ENCODE measurements around the gene RCAN2. TPM values are rescaled to one million over a fixed set of nuclear protein-coding genes. Genes with fewer than 3 reads are reported as not detected.

RCAN2 gene
- total RNA-seq, 2 donors from 2014 or later, result 3.6 to 7.0 TPM

DNA sequence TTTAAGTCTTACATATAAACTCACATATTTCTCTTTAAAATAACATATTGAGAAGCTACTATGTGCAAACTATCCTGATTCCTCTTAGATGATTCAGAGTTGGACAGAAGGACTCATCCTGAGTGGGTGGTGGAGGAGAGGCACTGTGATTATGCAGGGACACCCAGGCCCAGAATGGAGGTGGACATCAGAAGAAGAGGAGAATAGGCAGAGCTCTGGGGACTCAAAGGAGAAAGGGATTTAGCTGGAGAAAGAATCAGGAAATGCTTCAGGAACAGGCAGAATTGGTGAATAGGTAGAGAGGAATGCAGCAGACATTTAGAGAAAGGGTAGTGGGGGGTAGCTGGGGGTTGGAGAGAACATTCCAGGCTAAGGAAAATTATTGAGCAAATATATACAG lies 17.4 kb downstream of the RCAN2 start:
- no peaks in the 10 kb centered on the region for H3K36me3 ChIP-seq
- no peaks in the 10 kb centered on the region for H3K9me3 ChIP-seq
- H3K27ac ChIP-seq, result no peak overlapping the region
- intact Hi-C loops (cut with DNase I), result no loop called here
- TF ChIP-seq, protein P1, sequence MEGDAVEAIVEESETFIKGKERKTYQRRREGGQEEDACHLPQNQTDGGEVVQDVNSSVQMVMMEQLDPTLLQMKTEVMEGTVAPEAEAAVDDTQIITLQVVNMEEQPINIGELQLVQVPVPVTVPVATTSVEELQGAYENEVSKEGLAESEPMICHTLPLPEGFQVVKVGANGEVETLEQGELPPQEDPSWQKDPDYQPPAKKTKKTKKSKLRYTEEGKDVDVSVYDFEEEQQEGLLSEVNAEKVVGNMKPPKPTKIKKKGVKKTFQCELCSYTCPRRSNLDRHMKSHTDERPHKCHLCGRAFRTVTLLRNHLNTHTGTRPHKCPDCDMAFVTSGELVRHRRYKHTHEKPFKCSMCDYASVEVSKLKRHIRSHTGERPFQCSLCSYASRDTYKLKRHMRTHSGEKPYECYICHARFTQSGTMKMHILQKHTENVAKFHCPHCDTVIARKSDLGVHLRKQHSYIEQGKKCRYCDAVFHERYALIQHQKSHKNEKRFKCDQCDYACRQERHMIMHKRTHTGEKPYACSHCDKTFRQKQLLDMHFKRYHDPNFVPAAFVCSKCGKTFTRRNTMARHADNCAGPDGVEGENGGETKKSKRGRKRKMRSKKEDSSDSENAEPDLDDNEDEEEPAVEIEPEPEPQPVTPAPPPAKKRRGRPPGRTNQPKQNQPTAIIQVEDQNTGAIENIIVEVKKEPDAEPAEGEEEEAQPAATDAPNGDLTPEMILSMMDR (IDR thresholded peaks at IDR 0.05), result no peak
- no peak for DNase-seq
- H3K4me1 ChIP-seq, result no peaks in the 10 kb centered on the region
- no peak overlapping the region for H3K4me3 ChIP-seq
- no peaks in the 10 kb centered on the region for H3K27me3 ChIP-seq
- no peak overlapping the region for H3K9ac ChIP-seq (ENCODE audit: low read depth in 2 of 2, low read length in 2 of 2)

DNA sequence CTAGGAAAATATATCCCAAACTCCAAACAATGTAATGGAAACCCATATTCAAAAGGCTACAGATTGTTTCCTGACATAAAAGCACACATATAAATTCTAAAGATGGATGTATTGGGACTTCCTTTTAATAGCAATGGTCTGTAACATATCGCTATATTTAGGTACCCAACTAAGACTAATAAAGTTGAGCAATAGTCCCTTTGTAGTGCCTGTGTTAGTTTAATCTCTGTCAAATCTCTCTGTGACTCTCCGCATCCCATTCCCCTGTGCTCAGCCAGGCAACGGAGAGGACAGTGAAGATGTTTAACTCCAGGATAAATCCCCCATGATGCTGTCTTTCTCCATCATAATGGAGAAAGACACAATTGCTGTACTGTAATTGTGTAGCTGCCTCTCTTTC lies 19.0 kb downstream of the RCAN2 start:
- Histone ChIP-seq H3K36me3 (no peaks in the 10 kb centered on the region), H3K9ac (ENCODE audit: low read depth in 2 of 2, low read length in 2 of 2) (no peak overlapping the region), H3K4me1 (no peaks in the 10 kb centered on the region), H3K9me3 (no peaks in the 10 kb centered on the region), H3K4me3 (no peak overlapping the region), H3K27ac (no peak overlapping the region), H3K27me3 (no peaks in the 10 kb centered on the region)
- intact Hi-C loops (cut with DNase I), result no loop called here
- no peak for DNase-seq
- TF ChIP-seq, protein P1 (IDR thresholded peaks at IDR 0.05), result no peak

DNA sequence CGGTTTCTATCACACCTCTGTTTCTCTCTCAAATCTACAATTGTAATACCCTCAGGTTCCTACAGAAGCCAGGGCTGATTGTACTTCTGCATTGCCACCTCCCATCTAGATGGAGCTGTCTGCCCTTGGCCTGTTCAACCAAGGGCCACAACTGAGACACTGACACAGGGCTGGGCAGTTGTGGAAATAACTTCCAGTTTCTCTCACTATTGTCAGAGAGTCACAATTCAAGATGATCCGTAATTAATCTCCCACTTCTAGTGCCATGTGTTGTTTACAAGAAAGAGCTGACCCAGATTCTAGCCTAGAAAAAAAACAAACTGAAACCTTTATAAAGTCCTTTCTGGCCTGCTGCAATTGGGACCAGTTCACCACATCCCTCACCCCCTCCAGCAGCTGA lies 22.2 kb downstream of the RCAN2 start:
- TF ChIP-seq, protein P1 (IDR thresholded peaks at IDR 0.05), result no peak
- Histone ChIP-seq H3K4me3 (no peak overlapping the region), H3K27me3 (no peaks in the 10 kb centered on the region), H3K9ac (ENCODE audit: low read depth in 2 of 2, low read length in 2 of 2) (no peak overlapping the region), H3K36me3 (no peaks in the 10 kb centered on the region), H3K27ac (no peak overlapping the region), H3K9me3 (no peaks in the 10 kb centered on the region), H3K4me1 (no peaks in the 10 kb centered on the region)
- intact Hi-C loops (cut with DNase I), result no loop called here
- DNase-seq, result no peak

DNA sequence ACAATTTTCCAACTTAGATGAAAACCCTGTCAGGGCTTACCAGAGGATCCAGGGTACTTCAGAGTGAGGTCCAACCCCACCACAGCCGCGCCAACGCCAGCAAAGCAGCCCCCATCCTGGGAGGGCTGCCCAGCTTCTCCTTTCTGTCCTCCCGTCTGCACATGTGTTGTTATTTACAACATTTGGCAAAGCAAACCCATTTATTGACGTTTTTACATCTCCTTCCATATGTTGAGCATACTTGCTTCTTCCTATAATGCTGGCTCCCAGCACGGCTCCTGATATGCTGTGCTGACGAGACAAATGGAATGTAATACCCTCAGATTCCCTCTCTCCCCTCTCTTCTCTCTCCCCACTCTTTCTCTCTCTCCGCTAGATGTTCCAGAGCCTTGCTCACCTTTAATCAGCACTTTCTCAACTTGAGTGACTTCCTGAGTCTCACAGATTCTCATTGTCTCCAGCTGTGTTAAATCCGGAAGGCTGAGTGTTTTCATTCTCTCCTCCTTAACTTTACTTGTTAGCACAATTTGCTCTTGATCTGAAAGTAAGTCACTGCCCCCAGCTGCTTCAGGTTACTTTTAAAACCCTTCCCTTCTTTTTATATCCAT lies 22.7 kb downstream of the RCAN2 start:
- Histone ChIP-seq H3K36me3 (no peaks in the 10 kb centered on the region), H3K9me3 (no peaks in the 10 kb centered on the region), H3K4me1 (no peaks in the 10 kb centered on the region), H3K27ac (no peak overlapping the region), H3K4me3 (no peak overlapping the region), H3K9ac (ENCODE audit: low read depth in 2 of 2, low read length in 2 of 2) (no peak overlapping the region), H3K27me3 (no peaks in the 10 kb centered on the region)
- no peak for DNase-seq
- intact Hi-C loops (cut with DNase I), result no loop called here
- TF ChIP-seq, protein P1 (IDR thresholded peaks at IDR 0.05), result no peak

DNA sequence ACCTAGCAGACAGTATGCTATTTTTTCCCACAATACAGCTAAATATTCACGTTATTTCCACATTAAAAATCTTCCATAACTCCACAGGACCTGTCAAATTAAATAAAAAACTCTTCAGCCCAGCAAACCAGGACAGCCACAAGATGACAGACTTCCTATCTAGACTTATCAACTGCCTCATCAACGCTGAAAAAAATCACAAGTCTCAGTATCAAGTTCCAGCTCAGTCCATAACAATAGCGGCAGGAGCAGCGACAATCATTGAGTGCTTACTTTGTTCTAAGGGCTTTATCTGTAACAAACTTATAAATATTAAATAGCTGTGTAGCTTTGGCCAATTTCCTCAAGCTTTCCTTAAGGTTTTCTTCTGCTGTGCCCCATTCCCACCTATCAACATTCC lies 24.7 kb downstream of the RCAN2 start:
- TF ChIP-seq, protein P1 (IDR thresholded peaks at IDR 0.05), result no peak
- no peaks in the 10 kb centered on the region for H3K27me3 ChIP-seq
- no peak overlapping the region for H3K9ac ChIP-seq (ENCODE audit: low read depth in 2 of 2, low read length in 2 of 2)
- H3K36me3 ChIP-seq, result no peaks in the 10 kb centered on the region
- no peak overlapping the region for H3K27ac ChIP-seq
- intact Hi-C loops (cut with DNase I), result no loop called here
- no peak overlapping the region for H3K4me3 ChIP-seq
- DNase-seq, result no peak
- no peaks in the 10 kb centered on the region for H3K4me1 ChIP-seq
- H3K9me3 ChIP-seq, result no peaks in the 10 kb centered on the region
